Activated T-helper 17 cell treated with anti-CD3 and anti-CD28 coated beads, Interleukin-2, amount 50 U/mL, for 72 hours (primary cell): ENCODE data around the gene INSYN2B. TPM values are rescaled to one million over a fixed set of nuclear protein-coding genes. Genes with fewer than 3 reads are reported as not detected.

Experiments
- ATAC-seq: fragments of 150-1000 bp; cut with Tn5 transposase; replicated peaks from 2 replicates; pipeline ENCODE4 v1.10.0; 2021; ENCODE audit warnings: mild to moderate bottlenecking, moderate library complexity
- H3K27ac Mint-ChIP-seq: one replicate; pipeline ENCODE4 v1.8.0; 2022; ENCODE audit warnings: mixed read lengths
- H3K27me3 Mint-ChIP-seq: one replicate; pipeline ENCODE4 v1.8.0; 2022; ENCODE audit warnings: mixed read lengths
- H3K36me3 Mint-ChIP-seq: one replicate; pipeline ENCODE4 v1.8.0; 2022; ENCODE audit warnings: low read depth, mild to moderate bottlenecking, mixed read lengths
- H3K4me1 Mint-ChIP-seq: one replicate; pipeline ENCODE4 v1.8.0; 2022; ENCODE audit warnings: mixed read lengths
- H3K4me3 Mint-ChIP-seq: one replicate; pipeline ENCODE4 v1.8.0; 2022; ENCODE audit warnings: mild to moderate bottlenecking, mixed read lengths
- H3K9me3 Mint-ChIP-seq: one replicate; pipeline ENCODE4 v1.8.0; 2022; ENCODE audit warnings: mixed read lengths
- total RNA-seq, 2 donors: library from RNA; stranded (reverse); gene quantifications; one replicate each; pipeline ENCODE4 v1.2.3, GENCODE V29; 2022

The INSYN2B gene
- total RNA-seq, 2 donors from 2014 or later, result not detected

- Mint-ChIP-seq H3K4me1 (peaks cover 6% of the 10 kb centered on the region), H3K4me3 (no peak overlapping the region), H3K27ac (no peak overlapping the region), H3K36me3 (peaks cover 18% of the 10 kb centered on the region), H3K27me3 (no peaks in the 10 kb centered on the region), H3K9me3 (no peaks in the 10 kb centered on the region)
- no peak for ATAC-seq
Measured at GRCh38 chr5:169908864-169909263, 71.4 kb downstream of the INSYN2B start.

GRCh38 chr5:169906745-169907649 lies 73.3 kb downstream of the INSYN2B start:
- H3K36me3 Mint-ChIP-seq, result peaks cover 12% of the 10 kb centered on the region
- no peaks in the 10 kb centered on the region for H3K4me1 Mint-ChIP-seq
- no peak for ATAC-seq
- no peaks in the 10 kb centered on the region for H3K27me3 Mint-ChIP-seq
- no peak overlapping the region for H3K27ac Mint-ChIP-seq
- H3K9me3 Mint-ChIP-seq, result no peaks in the 10 kb centered on the region
- no peak overlapping the region for H3K4me3 Mint-ChIP-seq

GRCh38 chr5:169905017-169905416 lies 75.3 kb downstream of the INSYN2B start:
- H3K9me3 Mint-ChIP-seq, result no peaks in the 10 kb centered on the region
- no peak overlapping the region for H3K4me3 Mint-ChIP-seq
- ATAC-seq, result no peak
- no peaks in the 10 kb centered on the region for H3K27me3 Mint-ChIP-seq
- H3K27ac Mint-ChIP-seq, result no peak overlapping the region
- peaks cover 17% of the 10 kb centered on the region for H3K36me3 Mint-ChIP-seq
- peaks cover 11% of the 10 kb centered on the region for H3K4me1 Mint-ChIP-seq

GRCh38 chr5:169904508-169904907 lies 75.8 kb downstream of the INSYN2B start:
- Mint-ChIP-seq H3K4me1 (peaks cover 14% of the 10 kb centered on the region), H3K36me3 (peaks cover 16% of the 10 kb centered on the region), H3K27me3 (no peaks in the 10 kb centered on the region), H3K4me3 (no peak overlapping the region), H3K27ac (no peak overlapping the region), H3K9me3 (no peaks in the 10 kb centered on the region)
- ATAC-seq, result no peak

- H3K4me3 Mint-ChIP-seq, result no peak overlapping the region
- H3K36me3 Mint-ChIP-seq, result peaks cover 16% of the 10 kb centered on the region
- H3K27ac Mint-ChIP-seq, result no peak overlapping the region
- no peaks in the 10 kb centered on the region for H3K27me3 Mint-ChIP-seq
- no peaks in the 10 kb centered on the region for H3K9me3 Mint-ChIP-seq
- ATAC-seq, result no peak
- peaks cover 14% of the 10 kb centered on the region for H3K4me1 Mint-ChIP-seq
Measured at GRCh38 chr5:169904059-169904458, 76.2 kb downstream of the INSYN2B start.

- no peak for ATAC-seq
- Mint-ChIP-seq H3K9me3 (no peaks in the 10 kb centered on the region), H3K4me3 (no peak overlapping the region), H3K27me3 (no peaks in the 10 kb centered on the region), H3K4me1 (peaks cover 20% of the 10 kb centered on the region), H3K27ac (no peak overlapping the region), H3K36me3 (peaks cover 23% of the 10 kb centered on the region)
Measured at GRCh38 chr5:169901896-169902295, 78.4 kb downstream of the INSYN2B start.

GRCh38 chr5:169897481-169897880 lies 82.8 kb downstream of the INSYN2B start:
- H3K36me3 Mint-ChIP-seq, result peaks cover 54% of the 10 kb centered on the region
- no peak overlapping the region for H3K27ac Mint-ChIP-seq
- H3K27me3 Mint-ChIP-seq, result no peaks in the 10 kb centered on the region

GRCh38 chr5:169895926-169896325 lies 84.4 kb downstream of the INSYN2B start:
- Mint-ChIP-seq H3K27ac (peak overlapping the region; percentile 47), H3K9me3 (no peaks in the 10 kb centered on the region), H3K27me3 (no peaks in the 10 kb centered on the region), H3K4me1 (peaks cover 30% of the 10 kb centered on the region), H3K4me3 (no peak overlapping the region), H3K36me3 (peaks cover 62% of the 10 kb centered on the region)
- no peak for ATAC-seq

More at GRCh38 chr5:169897481-169897880, 82.8 kb downstream of the INSYN2B start:
- Mint-ChIP-seq H3K9me3 (no peaks in the 10 kb centered on the region), H3K4me1 (peaks cover 35% of the 10 kb centered on the region), H3K4me3 (no peak overlapping the region)
- no peak for ATAC-seq

GRCh38 chr5:169893571-169893970 lies 86.7 kb downstream of the INSYN2B start:
- no peaks in the 10 kb centered on the region for H3K27me3 Mint-ChIP-seq
- H3K9me3 Mint-ChIP-seq, result no peaks in the 10 kb centered on the region
- no peak overlapping the region for H3K4me3 Mint-ChIP-seq
- H3K4me1 Mint-ChIP-seq, result peaks cover 18% of the 10 kb centered on the region
- peaks cover 53% of the 10 kb centered on the region for H3K36me3 Mint-ChIP-seq
- H3K27ac Mint-ChIP-seq, result no peak overlapping the region
- ATAC-seq, result no peak

GRCh38 chr5:169893010-169893409 lies 87.3 kb downstream of the INSYN2B start:
- no peak overlapping the region for H3K4me3 Mint-ChIP-seq
- no peaks in the 10 kb centered on the region for H3K9me3 Mint-ChIP-seq

GRCh38 chr5:169889572-169889971 lies 90.7 kb downstream of the INSYN2B start:
- Mint-ChIP-seq H3K9me3 (no peaks in the 10 kb centered on the region), H3K4me1 (peaks cover 14% of the 10 kb centered on the region), H3K27me3 (no peaks in the 10 kb centered on the region), H3K36me3 (peaks cover 39% of the 10 kb centered on the region), H3K4me3 (no peak overlapping the region), H3K27ac (no peak overlapping the region)
- no peak for ATAC-seq

More at GRCh38 chr5:169893010-169893409, 87.3 kb downstream of the INSYN2B start:
- Mint-ChIP-seq H3K4me1 (peaks cover 15% of the 10 kb centered on the region), H3K27ac (peak overlapping the region; percentile 13), H3K36me3 (peaks cover 50% of the 10 kb centered on the region), H3K27me3 (no peaks in the 10 kb centered on the region)
- ATAC-seq, result no peak

- Mint-ChIP-seq H3K4me1 (peaks cover 7% of the 10 kb centered on the region), H3K27ac (no peak overlapping the region), H3K36me3 (peaks cover 26% of the 10 kb centered on the region), H3K9me3 (no peaks in the 10 kb centered on the region), H3K4me3 (no peak overlapping the region), H3K27me3 (no peaks in the 10 kb centered on the region)
- ATAC-seq, result no peak
Measured at GRCh38 chr5:169886677-169887076, 93.6 kb downstream of the INSYN2B start.

- peaks cover 20% of the 10 kb centered on the region for H3K36me3 Mint-ChIP-seq
- no peaks in the 10 kb centered on the region for H3K27me3 Mint-ChIP-seq
- peaks cover 7% of the 10 kb centered on the region for H3K4me1 Mint-ChIP-seq
- H3K27ac Mint-ChIP-seq, result no peak overlapping the region
- no peak for ATAC-seq
- H3K9me3 Mint-ChIP-seq, result no peaks in the 10 kb centered on the region
- H3K4me3 Mint-ChIP-seq, result no peak overlapping the region
Measured at GRCh38 chr5:169886033-169886432, 94.3 kb downstream of the INSYN2B start.

GRCh38 chr5:169881702-169882303 lies 98.5 kb downstream of the INSYN2B start:
- Mint-ChIP-seq H3K4me1 (peaks cover 21% of the 10 kb centered on the region), H3K27ac (no peak overlapping the region), H3K36me3 (peaks cover 25% of the 10 kb centered on the region), H3K27me3 (no peaks in the 10 kb centered on the region), H3K4me3 (no peak overlapping the region), H3K9me3 (no peaks in the 10 kb centered on the region)
- no peak for ATAC-seq

- H3K4me1 Mint-ChIP-seq, result peaks cover 25% of the 10 kb centered on the region
- no peak overlapping the region for H3K27ac Mint-ChIP-seq
- no peak for ATAC-seq
- no peaks in the 10 kb centered on the region for H3K27me3 Mint-ChIP-seq
- no peaks in the 10 kb centered on the region for H3K9me3 Mint-ChIP-seq
- peaks cover 33% of the 10 kb centered on the region for H3K36me3 Mint-ChIP-seq
- no peak overlapping the region for H3K4me3 Mint-ChIP-seq
Measured at GRCh38 chr5:169880785-169881184, 99.5 kb downstream of the INSYN2B start.
